ENCODE data around the gene ITGA2B.

Gene ITGA2B

GRCh38 chr17:44398692-44399691 is 9.5 kb upstream of the ITGA2B start:
- H3K36me3 ChIP-seq (replicated peaks; ENCODE audit: low read depth, low read length) = peaks cover 40% of the 10 kb centered on the region
- no peak for TF ChIP-seq EZH2phosphoT487 (IDR thresholded peaks at IDR 0.05; ENCODE audit: low read depth)
- TF ChIP-seq CTCF (IDR thresholded peaks at IDR 0.05; ENCODE audit: low read depth, low read length) = no peak

GRCh38 chr17:44397479-44398440 is 8.3 kb upstream of the ITGA2B start:
- H2AFZ ChIP-seq (ENCODE audit: low read depth, low read length) = no peak overlapping the region
- TF ChIP-seq EZH2phosphoT487 (IDR thresholded peaks at IDR 0.05; ENCODE audit: low read depth) (no peak), CTCF (IDR thresholded peaks at IDR 0.05; ENCODE audit: low read depth, low read length) (no peak)
- H3K27me3 ChIP-seq (ENCODE audit: low read depth, low read length) = no peaks in the 10 kb centered on the region
- no peaks in the 10 kb centered on the region for H3K9me3 ChIP-seq (ENCODE audit: insufficient read depth, low read length)
- H4K20me1 ChIP-seq (ENCODE audit: insufficient read depth, low read length) = no peaks in the 10 kb centered on the region
- peaks cover 36% of the 10 kb centered on the region for H3K36me3 ChIP-seq (replicated peaks; ENCODE audit: low read depth, low read length)
- H3K9ac ChIP-seq (ENCODE audit: low read length) = no peak overlapping the region
- no peak overlapping the region for H3K27ac ChIP-seq (ENCODE audit: low read length)
- no peak overlapping the region for H3K4me3 ChIP-seq (ENCODE audit: low read length)
- peaks cover 6% of the 10 kb centered on the region for H3K4me1 ChIP-seq (ENCODE audit: low read length)
- no peak overlapping the region for H3K4me2 ChIP-seq (ENCODE audit: low read length)
- no peaks in the 10 kb centered on the region for H3K79me2 ChIP-seq (ENCODE audit: low read length)

More at GRCh38 chr17:44398692-44399691, 9.5 kb upstream of the ITGA2B start:
- Histone ChIP-seq H3K79me2 (ENCODE audit: low read length) (no peaks in the 10 kb centered on the region), H3K27ac (ENCODE audit: low read length) (no peak overlapping the region), H3K27me3 (ENCODE audit: low read depth, low read length) (no peaks in the 10 kb centered on the region), H3K9me3 (ENCODE audit: insufficient read depth, low read length) (no peaks in the 10 kb centered on the region), H3K4me3 (ENCODE audit: low read length) (no peak overlapping the region), H3K4me2 (ENCODE audit: low read length) (no peak overlapping the region), H3K9ac (ENCODE audit: low read length) (no peak overlapping the region), H3K4me1 (ENCODE audit: low read length) (peaks cover 12% of the 10 kb centered on the region), H2AFZ (ENCODE audit: low read depth, low read length) (no peak overlapping the region), H4K20me1 (ENCODE audit: insufficient read depth, low read length) (no peaks in the 10 kb centered on the region)

GRCh38 chr17:44396946-44397345 is 7.5 kb upstream of the ITGA2B start:
- Histone ChIP-seq H4K20me1 (ENCODE audit: insufficient read depth, low read length) (no peaks in the 10 kb centered on the region), H2AFZ (ENCODE audit: low read depth, low read length) (no peak overlapping the region), H3K36me3 (replicated peaks; ENCODE audit: low read depth, low read length) (peaks cover 31% of the 10 kb centered on the region), H3K9ac (ENCODE audit: low read length) (no peak overlapping the region), H3K4me2 (ENCODE audit: low read length) (no peak overlapping the region), H3K79me2 (ENCODE audit: low read length) (no peaks in the 10 kb centered on the region), H3K27ac (ENCODE audit: low read length) (no peak overlapping the region), H3K9me3 (ENCODE audit: insufficient read depth, low read length) (no peaks in the 10 kb centered on the region), H3K4me1 (ENCODE audit: low read length) (no peaks in the 10 kb centered on the region), H3K27me3 (ENCODE audit: low read depth, low read length) (no peaks in the 10 kb centered on the region), H3K4me3 (ENCODE audit: low read length) (no peak overlapping the region)
- TF ChIP-seq EZH2phosphoT487 (IDR thresholded peaks at IDR 0.05; ENCODE audit: low read depth) = no peak
- no peak for TF ChIP-seq CTCF (IDR thresholded peaks at IDR 0.05; ENCODE audit: low read depth, low read length)

Measured in OCI-LY3 (cell line).